Endothelial cell of hepatic sinusoid (primary cell): ENCODE results near the gene SYT10.
"Not testable (repeated sequence)": the region's sequence is repeated elsewhere in the genome, so short reads cannot be mapped to it uniquely, and the experiment has no call there.

Source experiments
- in situ Hi-C: cut with HindIII; loops from 2 replicates; pipeline ENCODE4 v1.10.0; 2017; ENCODE audit warnings: low sequenced_read_pairs

SYT10 gene

GRCh38 chr12:33370318-33370717 is 69.3 kb downstream of the SYT10 start:
- in situ Hi-C loops = no loop called here

- in situ Hi-C loops = no loop called here
Measured at GRCh38 chr12:33357181-33357580, 82.4 kb downstream of the SYT10 start.

- in situ Hi-C loops = no loop called here
Measured at GRCh38 chr12:33349791-33350190, 89.8 kb downstream of the SYT10 start.

DNA sequence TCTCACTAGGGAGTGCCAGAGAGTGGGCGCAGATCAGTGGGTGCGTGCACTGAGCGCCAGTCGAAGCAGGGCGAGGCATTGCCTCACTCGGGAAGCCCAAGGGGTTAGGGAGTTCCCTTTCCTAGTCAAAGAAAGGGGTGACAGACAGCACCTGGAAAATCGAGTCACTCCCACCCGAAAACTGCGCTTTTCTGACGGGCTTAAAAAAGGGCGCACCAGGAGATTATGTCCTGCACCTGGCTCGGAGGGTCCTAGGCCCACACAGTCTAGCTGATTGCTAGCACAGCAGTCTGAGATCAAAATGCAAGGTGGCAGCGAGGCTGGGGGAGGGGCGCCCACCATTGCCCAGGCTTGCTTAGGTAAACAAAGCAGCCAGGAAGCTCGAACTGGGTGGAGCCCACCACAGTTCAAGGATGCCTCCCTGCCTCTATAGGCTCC is 107.6 kb downstream of the SYT10 start:
- in situ Hi-C loops = not testable (repeated sequence)

- in situ Hi-C loops = no loop called here
Measured at GRCh38 chr12:33330940-33331339, 108.7 kb downstream of the SYT10 start.
